Tracheal epithelial cell (primary cell): ENCODE data around the gene NXPE4. TPM values are rescaled to one million over a fixed set of nuclear protein-coding genes. Genes with fewer than 3 reads are reported as not detected.

Source experiments
- total RNA-seq: library from RNA; depleted of rRNA; stranded (reverse); fragments of >200 nt; gene quantifications from 2 replicates; pipeline ENCODE4 v1.2.1, GENCODE V29; 2014

Gene NXPE4
- total RNA-seq: not detected in 2 replicates

DNA sequence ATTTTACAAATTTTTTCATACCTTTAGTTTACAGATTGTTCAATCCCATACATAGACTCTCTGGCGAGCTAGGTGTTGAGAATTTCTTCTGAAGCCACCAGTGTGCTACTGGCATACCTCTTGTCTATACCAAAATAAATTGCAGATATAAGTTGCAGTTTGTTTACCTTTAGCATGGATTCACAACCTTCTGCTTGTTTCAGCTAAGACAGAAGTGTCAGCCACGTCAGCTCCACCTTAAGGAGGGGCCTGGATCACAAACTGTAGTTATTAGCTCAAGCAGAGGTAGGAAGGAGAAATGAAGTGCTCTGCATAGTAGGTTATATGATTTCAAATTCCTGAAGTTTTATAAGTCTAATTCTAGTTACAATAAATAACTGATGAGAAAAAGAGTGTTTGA lies at the start of gene NXPE4:
NXPE4 (minus strand) TSS at position 216 of the 400 bp plus-strand sequence. CDS start 1,027 bp downstream, outside the sequence.

DNA sequence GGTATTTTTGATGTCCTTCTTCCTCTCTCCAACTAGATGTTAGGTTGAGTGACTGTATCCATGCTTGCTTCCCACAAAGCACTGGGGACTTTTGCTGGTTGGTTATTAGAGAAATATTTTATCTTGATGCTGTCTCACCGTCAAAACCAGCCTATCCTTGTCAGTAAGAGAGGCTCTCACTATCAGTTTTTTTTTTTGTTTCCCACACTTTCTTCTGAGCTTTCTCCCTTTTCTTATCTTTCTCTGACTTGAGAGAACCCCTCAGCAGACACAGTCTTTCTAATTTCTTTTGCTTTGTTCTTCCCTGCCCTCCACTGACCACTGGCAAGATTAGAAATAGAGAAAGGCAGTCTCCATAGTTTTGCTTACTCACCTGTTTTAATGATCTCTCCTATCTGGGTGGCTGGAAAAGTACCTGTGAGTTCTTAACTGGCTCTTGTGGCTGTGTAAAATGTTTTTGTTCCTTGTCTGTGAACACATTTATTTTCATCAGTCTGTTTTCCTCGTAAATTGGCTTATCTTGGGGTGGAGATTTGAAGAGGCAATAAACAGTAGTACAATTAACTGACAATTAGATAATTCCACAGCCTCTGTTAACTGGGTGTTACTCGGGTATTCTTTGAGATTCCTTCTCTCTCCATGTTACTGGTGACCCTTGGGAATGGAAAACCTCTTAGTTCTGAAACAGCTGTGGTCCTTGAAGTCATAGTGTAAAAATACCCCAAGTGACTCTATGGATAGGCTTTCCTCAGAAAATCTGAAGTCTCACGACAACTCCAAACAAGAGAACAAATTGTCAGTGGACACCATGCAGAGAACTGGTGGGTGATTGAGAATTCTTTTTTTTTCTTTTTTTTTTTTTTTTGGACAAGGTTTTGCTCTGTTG lies 35.9 kb downstream of the NXPE4 start, which contains the start of gene NXPE1:
NXPE1 (minus strand) TSS at position 457 of the 886 bp plus-strand sequence. CDS start 8,680 bp downstream, outside the sequence.

Other genes starting within 250 kb of the NXPE4 start
- gene C11orf71, start 195.3 kb downstream of the NXPE4 start, total RNA-seq: 0.96 and 1.1 TPM in 2 replicates
- 11.1 and 31.1 TPM in 2 replicates for gene RBM7, start 195.1 kb downstream of the NXPE4 start, total RNA-seq
- gene REXO2, start 156.3 kb downstream of the NXPE4 start, total RNA-seq: 73.5 and 162 TPM in 2 replicates
- not detected in 2 replicates for gene NXPE1, start 35.9 kb downstream of the NXPE4 start, total RNA-seq
- gene NXPE2, start 82.7 kb upstream of the NXPE4 start, total RNA-seq: not detected in 2 replicates